ENCODE data around the gene CTNND2.

CTNND2 gene

GRCh38 chr5:11252523-11252922 is 651.7 kb downstream of the CTNND2 start:
- ChIA-PET POLR2A (no interaction called here), CTCF (no interaction called here)
- no peak for DNase-seq (ENCODE audit: extremely low spot score)
- TF ChIP-seq BHLHE40 (IDR thresholded peaks at IDR 0.05; ENCODE audit: borderline replicate concordance) (no peak), L3MBTL2 (conservative IDR thresholded peaks at IDR 0.05) (no peak), FOXA1 (IDR thresholded peaks at IDR 0.05) (no peak)

- POLR2A ChIA-PET, result no interaction called here
Measured at GRCh38 chr5:11252075-11252474, 652.2 kb downstream of the CTNND2 start.

GRCh38 chr5:11251247-11251646 is 653.0 kb downstream of the CTNND2 start:
- POLR2A ChIA-PET, result no interaction called here
- TF ChIP-seq CTBP1 (IDR thresholded peaks at IDR 0.05; ENCODE audit: borderline replicate concordance), result no peak
- TF ChIP-seq ELF4 (IDR thresholded peaks at IDR 0.05), result no peak
- no peak for TF ChIP-seq L3MBTL2 (conservative IDR thresholded peaks at IDR 0.05)
- TF ChIP-seq FOXA1 (IDR thresholded peaks at IDR 0.05), result no peak
- TF ChIP-seq PKNOX1 (IDR thresholded peaks at IDR 0.05), result no peak
- TF ChIP-seq SP1 (IDR thresholded peaks at IDR 0.05), result no peak
- no peak for TF ChIP-seq LEF1 (IDR thresholded peaks at IDR 0.05; ENCODE audit: borderline replicate concordance)
- TF ChIP-seq ARNT (IDR thresholded peaks at IDR 0.05), result no peak
- TF ChIP-seq NFRKB (IDR thresholded peaks at IDR 0.05), result no peak
- CTCF ChIA-PET, result no interaction called here
- no peak for DNase-seq (ENCODE audit: extremely low spot score)

More at GRCh38 chr5:11252075-11252474, 652.2 kb downstream of the CTNND2 start:
- DNase-seq (ENCODE audit: extremely low spot score), result no peak
- no peak for TF ChIP-seq FOXA1 (IDR thresholded peaks at IDR 0.05)
- TF ChIP-seq ELF4 (IDR thresholded peaks at IDR 0.05), result no peak
- CTCF ChIA-PET, result no interaction called here

- no peak for TF ChIP-seq L3MBTL2 (conservative IDR thresholded peaks at IDR 0.05)
- DNase-seq (ENCODE audit: extremely low spot score), result no peak
- ChIA-PET CTCF (no interaction called here), POLR2A (no interaction called here)
Measured at GRCh38 chr5:11248966-11249365, 655.3 kb downstream of the CTNND2 start.

GRCh38 chr5:11247224-11247623 is 657.0 kb downstream of the CTNND2 start:
- POLR2A ChIA-PET, result no interaction called here
- no peak for DNase-seq (ENCODE audit: extremely low spot score)
- CTCF ChIA-PET, result no interaction called here
- TF ChIP-seq TARDBP (IDR thresholded peaks at IDR 0.05) (no peak), FOXA1 (IDR thresholded peaks at IDR 0.05) (no peak)

GRCh38 chr5:11240293-11241190 is 663.7 kb downstream of the CTNND2 start:
- TF ChIP-seq L3MBTL2 (conservative IDR thresholded peaks at IDR 0.05) (no peak), BHLHE40 (IDR thresholded peaks at IDR 0.05; ENCODE audit: borderline replicate concordance) (no peak), SUZ12 (IDR thresholded peaks at IDR 0.05) (no peak), SP1 (IDR thresholded peaks at IDR 0.05) (no peak), HDGF (IDR thresholded peaks at IDR 0.05; ENCODE audit: borderline replicate concordance) (no peak), FOXM1 (IDR thresholded peaks at IDR 0.05; ENCODE audit: borderline replicate concordance) (no peak)
- ChIA-PET POLR2A (no interaction called here), CTCF (no interaction called here)
- no peak for DNase-seq (ENCODE audit: extremely low spot score)

GRCh38 chr5:11239261-11240015 is 664.8 kb downstream of the CTNND2 start:
- TF ChIP-seq SUZ12 (IDR thresholded peaks at IDR 0.05), result no peak
- no peak for TF ChIP-seq ELF4 (IDR thresholded peaks at IDR 0.05)
- ChIA-PET CTCF (no interaction called here), POLR2A (no interaction called here)
- DNase-seq (ENCODE audit: extremely low spot score), result no peak

- POLR2A ChIA-PET, result no interaction called here
- no peak for TF ChIP-seq FOXA1 (IDR thresholded peaks at IDR 0.05)
- no peak for TF ChIP-seq NFRKB (IDR thresholded peaks at IDR 0.05)
- no peak for TF ChIP-seq FOXM1 (IDR thresholded peaks at IDR 0.05; ENCODE audit: borderline replicate concordance)
- no peak for TF ChIP-seq ELF4 (IDR thresholded peaks at IDR 0.05)
- no peak for TF ChIP-seq L3MBTL2 (conservative IDR thresholded peaks at IDR 0.05)
- TF ChIP-seq SUZ12 (IDR thresholded peaks at IDR 0.05), result no peak
- TF ChIP-seq LEF1 (IDR thresholded peaks at IDR 0.05; ENCODE audit: borderline replicate concordance), result no peak
- TF ChIP-seq FOXK2 (IDR thresholded peaks at IDR 0.05), result no peak
- no peak for TF ChIP-seq CTBP1 (IDR thresholded peaks at IDR 0.05; ENCODE audit: borderline replicate concordance)
- no peak for DNase-seq (ENCODE audit: extremely low spot score)
- CTCF ChIA-PET, result no interaction called here
Measured at GRCh38 chr5:11234501-11234911, 669.7 kb downstream of the CTNND2 start.

- no peak for DNase-seq (ENCODE audit: extremely low spot score)
- no peak for TF ChIP-seq L3MBTL2 (conservative IDR thresholded peaks at IDR 0.05)
- ChIA-PET POLR2A (no interaction called here), CTCF (no interaction called here)
Measured at GRCh38 chr5:11230890-11231289, 673.4 kb downstream of the CTNND2 start.

All from HEK293T (cell line).